Epithelial cell of esophagus (primary cell): Measurements from ENCODE around the gene DLGAP5.

Experiments used
- DNase-seq: peaks from one replicate; pipeline ENCODE4 v3.0.0; 2010; ENCODE audit warnings: low read depth
- H3K4me3 ChIP-seq: 2 replicates; pipeline ENCODE4 v1.5.1; 2011; ENCODE audit warnings: mild to moderate bottlenecking, low read length, control low read depth
- TF ChIP-seq, protein P1 (sequence below): IDR thresholded peaks from 2 replicates; pipeline ENCODE4 v1.5.1; 2011; ENCODE audit warnings: low read depth, mild to moderate bottlenecking, low read length, control low read depth, inconsistent platforms; ENCODE audit not compliant: insufficient read depth; ENCODE audit errors: missing control alignments

The DLGAP5 gene

DNA sequence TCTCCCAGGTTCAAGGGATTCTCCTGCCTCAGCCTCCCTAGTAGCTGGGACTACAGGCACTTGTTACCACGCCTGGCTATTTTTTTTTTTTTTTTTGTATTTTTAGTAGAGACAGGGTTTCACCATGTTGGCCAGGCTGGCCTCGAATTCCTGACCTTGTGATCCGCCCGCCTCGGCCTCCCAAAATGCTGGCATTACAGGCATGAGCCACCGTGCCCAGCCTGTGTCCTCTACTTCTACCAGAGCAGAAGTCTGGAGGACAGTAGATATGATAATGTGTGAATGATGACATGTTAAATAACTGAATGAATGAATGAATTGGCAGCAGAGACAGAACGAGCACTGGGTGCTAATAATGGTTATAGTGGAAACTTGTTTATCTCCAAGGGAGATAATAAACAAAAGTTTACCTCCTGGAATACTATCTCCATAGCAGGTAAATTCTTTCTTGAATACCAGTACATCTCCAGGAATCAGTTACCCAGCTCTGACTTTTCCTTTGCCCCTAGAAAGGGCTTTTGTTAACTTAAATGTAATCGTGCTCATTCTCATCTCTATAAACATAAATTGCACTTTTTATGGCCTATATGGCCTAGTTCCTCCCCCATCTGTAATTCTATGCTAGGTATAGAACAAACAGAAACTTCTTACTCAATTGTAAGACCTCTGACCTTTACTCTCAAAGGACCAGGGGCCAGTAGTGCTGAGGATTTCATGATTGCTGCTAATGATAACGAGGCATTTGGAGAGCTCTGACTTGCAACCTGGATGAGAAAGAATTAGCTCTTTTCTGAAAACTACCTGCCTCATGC lies 69.6 kb downstream of the DLGAP5 start:
- no peak for DNase-seq
- TF ChIP-seq, protein P1, sequence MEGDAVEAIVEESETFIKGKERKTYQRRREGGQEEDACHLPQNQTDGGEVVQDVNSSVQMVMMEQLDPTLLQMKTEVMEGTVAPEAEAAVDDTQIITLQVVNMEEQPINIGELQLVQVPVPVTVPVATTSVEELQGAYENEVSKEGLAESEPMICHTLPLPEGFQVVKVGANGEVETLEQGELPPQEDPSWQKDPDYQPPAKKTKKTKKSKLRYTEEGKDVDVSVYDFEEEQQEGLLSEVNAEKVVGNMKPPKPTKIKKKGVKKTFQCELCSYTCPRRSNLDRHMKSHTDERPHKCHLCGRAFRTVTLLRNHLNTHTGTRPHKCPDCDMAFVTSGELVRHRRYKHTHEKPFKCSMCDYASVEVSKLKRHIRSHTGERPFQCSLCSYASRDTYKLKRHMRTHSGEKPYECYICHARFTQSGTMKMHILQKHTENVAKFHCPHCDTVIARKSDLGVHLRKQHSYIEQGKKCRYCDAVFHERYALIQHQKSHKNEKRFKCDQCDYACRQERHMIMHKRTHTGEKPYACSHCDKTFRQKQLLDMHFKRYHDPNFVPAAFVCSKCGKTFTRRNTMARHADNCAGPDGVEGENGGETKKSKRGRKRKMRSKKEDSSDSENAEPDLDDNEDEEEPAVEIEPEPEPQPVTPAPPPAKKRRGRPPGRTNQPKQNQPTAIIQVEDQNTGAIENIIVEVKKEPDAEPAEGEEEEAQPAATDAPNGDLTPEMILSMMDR, result no peak
- no peak overlapping the region for H3K4me3 ChIP-seq

DNA sequence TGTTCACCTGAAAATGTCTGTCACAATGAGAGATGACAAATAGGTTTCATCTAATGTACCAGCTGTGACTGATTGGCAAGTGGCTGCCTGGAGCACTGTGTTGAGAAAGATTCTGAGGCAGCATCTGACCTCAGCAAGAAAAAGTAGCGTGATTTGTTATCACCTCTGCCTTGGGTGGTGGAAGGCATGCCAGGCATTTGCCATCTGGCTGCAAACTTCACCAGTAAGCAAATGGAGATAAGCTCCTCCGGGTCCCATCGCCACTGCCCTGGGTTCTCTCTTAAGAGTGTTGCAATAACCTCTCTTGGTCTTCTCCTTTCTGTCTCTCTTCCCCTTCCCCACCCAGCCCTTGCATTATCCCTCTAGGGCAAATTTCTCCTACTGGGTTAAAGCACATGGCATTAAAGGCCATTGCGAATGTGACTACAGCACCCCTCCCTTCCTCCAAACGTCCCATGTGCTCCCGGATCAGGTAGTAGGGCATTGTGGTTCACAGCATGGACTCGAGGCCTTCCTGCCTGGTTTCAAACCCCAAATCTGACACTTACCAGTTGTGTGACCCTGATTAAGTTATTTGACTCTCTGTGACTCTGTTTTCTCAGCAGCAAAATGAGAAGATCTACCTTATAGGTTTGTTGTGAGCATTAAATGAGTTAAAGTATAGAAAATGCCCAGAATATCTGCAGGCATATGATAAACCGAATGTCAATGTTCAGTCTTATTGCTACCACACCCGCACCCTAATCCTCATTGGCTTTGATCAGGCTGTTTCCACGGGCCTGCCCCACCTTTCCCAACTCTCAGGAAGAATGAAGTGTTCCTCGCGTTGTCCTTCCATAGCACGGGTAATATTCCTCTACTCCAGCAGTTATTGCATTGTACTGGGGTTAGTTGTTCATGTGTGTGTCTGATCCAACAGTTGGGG lies 70.6 kb downstream of the DLGAP5 start:
- DNase-seq, result no peak
- H3K4me3 ChIP-seq, result no peak overlapping the region
- TF ChIP-seq, protein P1, result no peak

DNA sequence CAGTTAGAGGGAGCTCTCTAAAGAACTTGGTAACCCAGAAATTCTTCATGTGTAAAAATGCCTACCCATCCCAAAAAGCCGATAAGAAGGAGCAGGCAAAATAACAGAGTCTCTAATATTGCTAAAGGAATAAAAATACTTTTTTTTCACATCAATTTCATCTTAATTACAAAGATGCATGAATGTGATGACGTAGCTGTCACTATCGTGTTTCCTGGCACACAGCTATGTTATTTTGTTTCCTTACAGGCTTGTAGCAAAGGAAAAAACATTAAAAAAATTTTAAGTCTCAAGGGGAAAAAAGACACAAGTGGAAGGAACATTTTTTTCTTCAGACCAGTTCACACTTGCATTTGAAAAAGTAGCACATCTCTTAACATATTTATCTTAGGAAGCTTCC lies 72.6 kb downstream of the DLGAP5 start:
- DNase-seq, result no peak
- TF ChIP-seq, protein P1, result no peak
- H3K4me3 ChIP-seq, result no peak overlapping the region

DNA sequence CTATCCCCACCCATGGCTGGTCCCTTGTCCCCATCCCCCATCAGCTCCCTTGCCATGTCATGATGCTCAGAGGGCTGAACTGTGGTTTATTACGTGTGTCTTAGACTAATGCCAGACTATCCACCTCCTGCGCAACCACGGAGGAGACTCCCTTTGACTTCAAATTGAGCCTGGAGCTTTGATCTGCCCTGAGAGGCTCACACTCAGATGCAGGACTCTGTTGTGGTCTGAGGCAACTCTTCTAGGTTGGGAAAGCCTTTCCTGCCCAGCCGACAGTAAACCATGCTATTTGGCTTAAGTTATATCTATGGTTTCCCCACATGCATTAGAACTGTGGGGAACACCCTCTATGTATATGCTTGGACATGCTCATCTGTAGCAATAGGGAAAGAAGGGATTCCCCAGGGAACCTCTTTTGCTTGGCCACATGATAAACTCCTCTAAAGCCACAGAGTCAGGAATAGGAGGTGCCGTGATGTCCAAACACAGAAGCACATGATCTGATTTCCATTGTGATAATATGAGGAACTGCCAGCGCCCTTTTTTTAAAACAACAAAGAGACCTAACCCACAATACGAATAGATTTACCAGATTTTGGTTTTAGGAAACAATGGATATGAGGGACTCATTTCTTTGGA lies 73.5 kb downstream of the DLGAP5 start:
- peak; percentile 92 for DNase-seq
- TF ChIP-seq, protein P1, result no peak
- no peak overlapping the region for H3K4me3 ChIP-seq

DNA sequence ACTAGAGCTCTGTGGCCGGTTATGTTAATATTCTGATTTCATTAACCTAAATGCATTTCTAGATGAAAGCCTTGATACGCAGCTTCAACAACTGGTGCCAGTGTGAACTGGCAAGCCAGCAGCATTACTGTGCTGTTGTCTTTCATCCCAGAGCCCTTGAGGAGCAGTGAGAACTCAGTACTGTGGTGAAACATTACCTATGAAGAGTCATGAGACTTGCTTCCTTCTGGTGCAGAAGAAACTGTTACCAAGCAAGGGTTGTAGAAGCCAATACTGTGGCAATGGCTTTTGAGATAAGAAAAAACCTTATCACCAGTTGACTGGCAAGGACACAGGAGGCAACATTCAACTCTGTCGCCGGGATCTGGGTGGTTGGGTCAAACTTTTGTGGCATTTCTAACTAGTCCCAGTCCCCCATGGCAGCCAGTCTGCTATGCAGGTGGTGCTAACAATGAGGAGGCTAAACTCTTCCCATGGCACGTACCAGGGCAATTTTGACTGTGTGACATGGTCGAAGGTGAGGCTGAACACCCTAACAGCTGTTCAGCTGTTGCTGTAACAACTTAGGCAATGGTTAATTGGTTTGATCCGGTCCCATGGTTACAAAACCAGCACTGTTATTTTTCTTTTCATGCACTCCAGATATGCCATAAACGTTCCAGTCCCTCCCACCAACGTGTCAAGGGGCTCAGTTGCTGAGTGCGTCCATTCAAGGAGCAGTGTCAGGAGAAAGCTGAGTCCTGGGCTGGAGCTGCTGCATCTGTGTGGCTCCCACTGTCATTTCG lies 74.9 kb downstream of the DLGAP5 start:
- DNase-seq, result no peak
- no peak overlapping the region for H3K4me3 ChIP-seq
- TF ChIP-seq, protein P1, result no peak

DNA sequence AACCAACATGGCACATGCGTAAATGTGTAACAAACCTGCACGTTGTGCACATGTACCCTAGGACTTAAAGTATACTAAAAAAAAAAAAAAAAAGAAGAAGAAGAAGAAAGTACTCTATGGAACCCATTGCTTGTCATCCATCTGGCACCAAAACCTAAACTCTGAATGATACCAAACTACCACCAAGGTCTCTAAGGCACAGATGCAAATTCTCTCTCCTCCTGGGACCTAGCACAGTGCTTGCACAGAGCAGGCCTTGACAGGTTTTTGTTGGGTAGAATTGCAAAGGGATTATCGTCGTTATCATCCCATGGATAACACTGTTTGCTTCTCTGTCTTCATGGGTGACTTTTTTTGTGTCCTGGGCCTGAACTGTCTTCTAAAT lies 75.5 kb downstream of the DLGAP5 start:
- DNase-seq, result no peak
- TF ChIP-seq, protein P1, result no peak

More for the DNA sequence above, 75.5 kb downstream of the DLGAP5 start:
- H3K4me3 ChIP-seq, result no peak overlapping the region
